Coronary artery (tissue), 2 donors: ENCODE data around the gene ZMYND12.

Source experiments
- DNase-seq: peaks from one replicate; pipeline ENCODE4 v3.0.0-alpha.2; 2017; ENCODE audit warnings: low spot score
- H3K27ac ChIP-seq, 2 donors: fragments of 200-600 bp; sonication (generic); one replicate each; pipeline ENCODE4 v1.5.1; 2016 to 2019
- H3K4me3 ChIP-seq: fragments of 200-600 bp; sonication (generic); 2 replicates; pipeline ENCODE4 v1.5.1; 2016; ENCODE audit warnings: mild to moderate bottlenecking, moderate library complexity
- TF ChIP-seq, protein P1 (sequence below): fragments of 200-600 bp; sonication (generic); IDR thresholded peaks from one replicate; pipeline ENCODE4 v1.5.1; 2019; ENCODE audit warnings: antibody characterized with exemption

The ZMYND12 gene

DNA sequence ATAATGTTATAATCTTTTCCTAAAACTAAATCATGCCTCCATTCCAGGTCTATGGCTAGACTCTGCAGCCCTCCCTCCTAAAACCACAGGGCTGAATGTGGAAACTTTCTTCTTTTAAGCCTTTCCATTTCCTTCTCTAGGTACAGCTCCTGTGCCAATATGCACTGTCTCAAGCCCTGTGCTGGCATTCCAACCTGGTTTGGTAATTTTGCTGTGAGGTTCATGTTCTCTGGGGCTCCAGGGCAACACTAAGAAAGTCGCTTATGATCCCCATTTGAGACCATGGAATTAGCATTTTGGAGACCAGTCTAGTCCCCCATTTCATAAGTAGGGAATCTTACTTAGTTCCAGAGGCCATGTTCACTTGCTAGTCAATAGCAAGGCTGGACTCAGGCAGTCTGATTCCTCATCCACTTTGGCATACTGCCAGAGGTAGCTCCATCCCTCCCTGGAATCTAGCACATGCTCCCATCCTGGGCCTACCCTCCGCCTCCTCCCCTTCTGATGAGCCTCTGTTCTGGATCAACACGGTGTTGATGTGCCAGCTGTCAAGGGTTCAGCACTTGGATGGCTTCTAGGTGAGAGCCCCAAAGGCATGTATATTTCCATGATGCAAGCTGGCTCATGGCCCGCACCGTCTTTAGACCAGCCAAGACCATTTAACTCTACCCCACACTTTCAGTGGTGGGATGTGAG lies 36.5 kb downstream of the ZMYND12 start:
- H3K4me3 ChIP-seq = no peak overlapping the region
- no peak for DNase-seq
- TF ChIP-seq, protein P1, sequence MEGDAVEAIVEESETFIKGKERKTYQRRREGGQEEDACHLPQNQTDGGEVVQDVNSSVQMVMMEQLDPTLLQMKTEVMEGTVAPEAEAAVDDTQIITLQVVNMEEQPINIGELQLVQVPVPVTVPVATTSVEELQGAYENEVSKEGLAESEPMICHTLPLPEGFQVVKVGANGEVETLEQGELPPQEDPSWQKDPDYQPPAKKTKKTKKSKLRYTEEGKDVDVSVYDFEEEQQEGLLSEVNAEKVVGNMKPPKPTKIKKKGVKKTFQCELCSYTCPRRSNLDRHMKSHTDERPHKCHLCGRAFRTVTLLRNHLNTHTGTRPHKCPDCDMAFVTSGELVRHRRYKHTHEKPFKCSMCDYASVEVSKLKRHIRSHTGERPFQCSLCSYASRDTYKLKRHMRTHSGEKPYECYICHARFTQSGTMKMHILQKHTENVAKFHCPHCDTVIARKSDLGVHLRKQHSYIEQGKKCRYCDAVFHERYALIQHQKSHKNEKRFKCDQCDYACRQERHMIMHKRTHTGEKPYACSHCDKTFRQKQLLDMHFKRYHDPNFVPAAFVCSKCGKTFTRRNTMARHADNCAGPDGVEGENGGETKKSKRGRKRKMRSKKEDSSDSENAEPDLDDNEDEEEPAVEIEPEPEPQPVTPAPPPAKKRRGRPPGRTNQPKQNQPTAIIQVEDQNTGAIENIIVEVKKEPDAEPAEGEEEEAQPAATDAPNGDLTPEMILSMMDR = no peak
- H3K27ac ChIP-seq = no peak overlapping the region

DNA sequence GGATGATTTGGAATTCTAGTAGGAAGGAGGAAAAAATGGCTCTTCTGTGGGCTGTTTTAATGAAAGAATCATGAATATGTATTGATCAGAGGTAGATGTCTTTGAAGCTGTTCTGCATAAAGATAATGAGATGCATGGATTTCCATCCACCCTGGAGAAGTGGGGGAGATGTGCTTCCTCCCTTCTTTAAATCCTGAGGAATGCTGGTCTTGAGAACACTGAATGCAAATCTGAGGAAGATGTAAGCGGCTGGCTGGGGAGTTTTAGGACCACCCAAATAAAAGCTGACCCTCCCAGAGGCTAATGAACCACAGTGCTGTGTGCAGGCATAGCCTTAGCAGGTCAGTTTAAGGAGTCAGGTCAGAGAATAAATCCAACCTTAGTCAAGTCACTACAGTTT lies 37.3 kb downstream of the ZMYND12 start:
- DNase-seq = no peak
- Histone ChIP-seq H3K27ac (no peak overlapping the region), H3K4me3 (no peak overlapping the region)
- TF ChIP-seq, protein P1 = no peak

DNA sequence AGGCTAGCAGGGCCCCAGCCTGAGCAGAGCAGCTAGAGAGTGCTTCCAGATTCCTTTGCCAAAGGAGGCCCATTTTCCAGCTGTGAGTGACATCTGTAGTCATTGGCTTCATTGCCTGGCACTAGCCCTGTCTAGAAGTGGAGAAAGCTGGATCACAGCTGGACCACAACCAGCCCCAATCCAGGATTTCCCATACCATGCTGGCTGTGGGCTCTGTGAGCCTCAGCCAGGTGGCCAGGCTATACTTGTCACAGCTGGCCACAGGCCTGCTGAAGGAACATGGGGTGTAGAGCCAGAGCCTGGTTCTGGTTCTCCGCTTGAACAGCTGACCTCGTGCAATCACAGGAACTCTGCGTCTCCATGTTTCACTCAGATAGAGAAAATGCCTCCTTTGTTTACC lies 38.7 kb downstream of the ZMYND12 start:
- Histone ChIP-seq H3K27ac (no peak overlapping the region), H3K4me3 (no peak overlapping the region)
- TF ChIP-seq, protein P1 = no peak
- DNase-seq = no peak

DNA sequence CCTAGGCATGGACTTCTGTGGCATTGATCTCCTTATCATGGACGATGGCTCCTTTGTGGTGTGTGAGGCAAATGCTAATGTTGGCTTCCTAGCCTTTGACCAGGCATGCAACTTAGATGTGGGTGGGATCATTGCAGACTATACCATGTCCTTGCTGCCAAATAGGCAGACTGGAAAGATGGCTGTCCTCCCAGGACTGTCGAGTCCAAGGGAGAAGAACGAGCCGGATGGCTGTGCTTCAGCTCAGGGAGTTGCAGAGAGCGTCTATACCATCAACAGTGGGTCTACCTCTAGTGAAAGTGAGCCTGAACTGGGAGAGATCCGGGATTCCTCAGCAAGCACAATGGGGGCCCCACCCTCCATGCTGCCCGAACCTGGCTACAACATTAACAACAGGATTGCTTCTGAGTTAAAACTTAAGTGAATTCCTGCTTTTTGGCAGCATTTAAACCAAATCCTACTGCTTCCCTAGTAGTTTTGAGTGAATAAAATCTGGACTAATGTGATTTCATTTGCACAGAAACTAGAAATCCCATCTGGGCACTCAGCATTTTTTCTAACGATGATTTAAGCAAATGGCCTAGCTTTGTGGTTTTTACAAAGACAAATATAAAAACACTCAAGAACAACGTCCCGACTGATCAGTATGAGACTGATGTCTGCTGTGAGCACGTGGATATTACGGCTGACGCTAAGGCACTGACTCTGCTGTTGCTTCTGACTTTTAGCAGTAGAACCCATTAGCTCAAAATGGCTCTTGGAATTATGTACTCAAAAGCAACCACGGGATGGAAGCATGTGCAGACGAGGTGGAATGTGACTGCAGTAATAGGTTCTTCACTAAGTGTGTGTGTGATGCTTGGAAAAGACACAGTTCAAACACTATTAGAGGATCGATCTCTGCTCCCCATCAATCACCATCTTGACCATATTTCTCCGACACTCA lies 41.0 kb downstream of the ZMYND12 start:
- no peak overlapping the region for H3K4me3 ChIP-seq
- DNase-seq = no peak
- no peak overlapping the region for H3K27ac ChIP-seq
- TF ChIP-seq, protein P1 = no peak

DNA sequence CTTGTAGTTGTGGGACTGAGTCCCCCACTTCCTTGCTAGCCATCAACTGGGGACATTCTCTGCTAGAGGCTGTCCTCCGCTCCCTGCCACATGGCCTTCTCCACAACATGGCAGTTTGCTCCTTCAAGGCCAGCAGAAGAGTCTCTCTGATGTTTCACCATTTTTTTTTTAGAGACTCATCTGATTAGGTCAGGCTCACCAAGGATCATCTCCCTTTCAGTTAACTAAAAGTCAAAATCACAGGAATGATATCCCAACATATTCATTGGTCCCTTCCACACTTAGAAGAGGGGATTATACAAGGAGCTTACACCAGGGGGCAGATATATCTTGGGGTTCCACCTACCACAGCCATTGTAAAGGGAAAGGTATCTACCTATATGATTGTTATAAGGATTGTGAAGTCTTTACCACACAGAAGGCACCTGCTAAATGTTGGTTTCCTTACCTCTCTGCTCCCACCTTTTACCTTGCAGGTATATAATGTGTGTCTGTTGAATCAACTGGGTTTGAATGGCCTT lies 51.9 kb downstream of the ZMYND12 start:
- TF ChIP-seq, protein P1 = no peak
- DNase-seq = no peak
- H3K27ac ChIP-seq = no peak overlapping the region
- no peak overlapping the region for H3K4me3 ChIP-seq

DNA sequence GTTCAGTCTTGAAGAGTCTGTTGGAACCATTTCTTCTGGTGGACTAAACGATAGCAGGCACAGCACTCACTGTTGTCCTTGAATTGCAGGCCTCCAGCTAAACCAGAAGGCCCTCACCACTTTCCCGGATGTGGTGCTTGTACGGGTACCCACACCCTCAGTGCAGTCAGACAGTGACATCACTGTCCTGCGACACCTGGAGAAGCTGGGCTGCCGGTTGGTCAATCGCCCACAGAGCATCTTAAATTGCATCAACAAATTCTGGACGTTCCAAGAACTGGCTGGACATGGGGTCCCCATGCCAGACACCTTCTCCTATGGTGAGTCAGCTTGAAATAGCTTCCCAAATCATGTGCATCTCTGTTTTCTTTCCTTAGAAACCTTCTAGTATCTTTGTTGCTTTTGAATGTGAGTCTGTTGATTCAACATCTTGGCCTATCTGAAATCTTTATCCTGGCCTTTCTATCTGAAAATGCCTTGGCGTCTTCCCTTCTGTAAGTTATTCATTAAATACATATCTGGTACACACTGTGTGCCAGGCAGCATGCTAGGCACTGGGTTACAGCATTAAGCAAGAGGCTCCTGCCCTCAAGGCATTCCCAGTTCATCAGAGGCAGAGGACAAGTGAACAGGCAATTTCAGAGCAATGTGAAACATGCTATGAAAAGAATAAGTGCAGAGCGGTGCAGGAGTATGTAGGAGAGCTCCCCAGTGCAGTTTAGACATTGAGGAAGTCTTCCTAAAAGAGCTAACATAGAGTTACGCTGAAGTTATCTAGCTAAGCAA lies 56.3 kb downstream of the ZMYND12 start:
- TF ChIP-seq, protein P1 = no peak
- no peak overlapping the region for H3K27ac ChIP-seq
- no peak overlapping the region for H3K4me3 ChIP-seq
- no peak for DNase-seq
